Panc1 (cell line): ENCODE measurements around the gene CDKN3. TPM values are rescaled to one million over a fixed set of nuclear protein-coding genes. Genes with fewer than 3 reads are reported as not detected.

Experiments
- ATAC-seq: fragments of 200-7000 bp; cut with Tn5 transposase; 2 replicates; pipeline ENCODE4 v1.9.1; 2020; ENCODE audit warnings: mild to moderate bottlenecking, moderate library complexity
- BruUV-seq: library from RNA; stranded (reverse); fragments of 400-500 nt; replicated peaks from 2 replicates; lab custom pipeline; 2021; lab: Mats Ljungman, UMichigan
- CTCF ChIA-PET: fragments of 300-600 bp; sonication (Branson Sonifier 250); formaldehyde crosslinking; loops from one replicate; lab custom pipeline; 2022; ENCODE audit warnings: antibody characterized with exemption; lab: Charles Lee
- POLR2A ChIA-PET: fragments of 300-600 bp; sonication (Branson Sonifier 250); formaldehyde crosslinking; loops from one replicate; lab custom pipeline; 2022; ENCODE audit warnings: antibody characterized with exemption; lab: Charles Lee
- DNase-seq: peaks from one replicate; pipeline ENCODE4 v3.0.0-alpha.2; 2010; ENCODE audit warnings: low read depth, low spot score
- H3K27ac ChIP-seq: 2 replicates; pipeline ENCODE4 v1.5.1; 2011; ENCODE audit warnings: mild to moderate bottlenecking, low read length, inconsistent platforms
- H3K27me3 ChIP-seq: fragments of 200-500 bp; sonication (Bioruptor generic); 2 replicates; pipeline ENCODE4 v1.6.0; 2014; ENCODE audit warnings: low read length, inconsistent platforms; ENCODE audit not compliant: control insufficient read depth, insufficient read depth
- H3K36me3 ChIP-seq: fragments of 200-500 bp; sonication (Bioruptor generic); 2 replicates; pipeline ENCODE4 v1.5.1; 2014; ENCODE audit warnings: inconsistent platforms, mild to moderate bottlenecking, low read length, moderate library complexity; ENCODE audit not compliant: control insufficient read depth, insufficient read depth
- H3K4me1 ChIP-seq: 2 replicates; pipeline ENCODE4 v1.5.1; 2011; ENCODE audit warnings: inconsistent platforms, mild to moderate bottlenecking, low read length, moderate library complexity; ENCODE audit not compliant: control insufficient read depth, insufficient read depth
- H3K4me3 ChIP-seq, 2 experiments: 2 replicates each; pipeline ENCODE4 v1.5.1; 2011 to 2012; ENCODE audit warnings: low read depth in 2 of 2, low read length in 2 of 2, mild to moderate bottlenecking in 2 of 2, inconsistent platforms in 1 of 2, moderate library complexity in 1 of 2
- H3K9me3 ChIP-seq: fragments of 200-500 bp; sonication (Bioruptor generic); 2 replicates; pipeline ENCODE4 v1.5.1; 2014; ENCODE audit warnings: low read depth, mild to moderate bottlenecking, inconsistent platforms, low read length, moderate library complexity; ENCODE audit not compliant: control insufficient read depth, insufficient read depth
- CTCF ChIP-seq: fragments of 450-650 bp; IDR thresholded peaks from 2 replicates; pipeline ENCODE4 v1.5.1; 2017; ENCODE audit warnings: mild to moderate bottlenecking
- POLR2AphosphoS5 ChIP-seq: IDR thresholded peaks from 2 replicates; pipeline ENCODE4 v1.6.1; 2012; ENCODE audit warnings: mild to moderate bottlenecking, low read depth, low read length, moderate library complexity
- REST ChIP-seq, 2 experiments: IDR thresholded peaks; 2 replicates each; pipeline ENCODE4 v1.6.1; 2011 to 2012; ENCODE audit warnings: low read depth in 2 of 2, control low read depth in 1 of 2, low read length in 1 of 2, mild to moderate bottlenecking in 1 of 2, moderate library complexity in 1 of 2; ENCODE audit not compliant: insufficient read depth in 1 of 2
- SIN3A ChIP-seq: IDR thresholded peaks from 2 replicates; pipeline ENCODE4 v1.6.1; 2012; ENCODE audit warnings: low read depth, mild to moderate bottlenecking, low read length, moderate library complexity, borderline replicate concordance; ENCODE audit not compliant: insufficient read depth
- TCF7L2 ChIP-seq: IDR thresholded peaks from 2 replicates; pipeline ENCODE4 v1.6.1; 2011; ENCODE audit warnings: mild to moderate bottlenecking, low read depth, low read length, inconsistent platforms
- in situ Hi-C: cut with HindIII; loops from 2 replicates; pipeline ENCODE4 v1.10.0; 2016; ENCODE audit warnings: low sequenced_read_pairs, low pct_unique_long_range_greater_than_20kb
- intact Hi-C: fragments of 100-400 bp; cut with micrococcal nuclease; formaldehyde crosslinking; loops from one replicate; pipeline ENCODE4 v1.10.0; 2022; ENCODE audit not compliant: unreplicated experiment
- total RNA-seq: library from RNA; stranded (reverse); gene quantifications from one replicate; pipeline ENCODE4 v1.2.1, GENCODE V29; 2021; ENCODE audit not compliant: unreplicated experiment

Gene CDKN3
- total RNA-seq, 1 experiment from 2014 or later, result 36.1 TPM

GRCh38 chr14:54364555-54365415 lies 32.0 kb upstream of the CDKN3 start:
- ChIA-PET CTCF (no interaction called here), POLR2A (interaction anchor here (0.5 kb wide), 1 partner anchor 1653 kb away, joined by 3 read pairs; no protein-coding TSS in a partner anchor)
- Histone ChIP-seq H3K4me3 (no peak overlapping the region), H3K27me3 (no peaks in the 10 kb centered on the region), H3K27ac (no peak overlapping the region), H3K9me3 (no peaks in the 10 kb centered on the region), H3K4me1 (no peaks in the 10 kb centered on the region), H3K36me3 (no peaks in the 10 kb centered on the region)
- BruUV-seq, result no TSS peak
- ATAC-seq (no peak), DNase-seq (no peak)
- in situ Hi-C loops, result no loop called here
- TF ChIP-seq POLR2AphosphoS5, result no peak
- TF ChIP-seq CTCF, result no peak
- TF ChIP-seq SIN3A, result no peak
- TF ChIP-seq TCF7L2, result no peak
- no peak for TF ChIP-seq REST (IDR thresholded peaks at IDR 0.05; ENCODE audit: insufficient read depth in 1 of 2, low read depth in 2 of 2, low read length in 1 of 2)
- intact Hi-C loops, result loop anchor here (5.0 kb wide), 1 partner anchor 58 kb away; no protein-coding TSS in a partner anchor

- Histone ChIP-seq H3K9me3 (no peaks in the 10 kb centered on the region), H3K36me3 (no peaks in the 10 kb centered on the region), H3K4me3 (no peak overlapping the region), H3K27me3 (no peaks in the 10 kb centered on the region), H3K27ac (no peak overlapping the region), H3K4me1 (no peaks in the 10 kb centered on the region)
- in situ Hi-C loops, result no loop called here
- TF ChIP-seq SIN3A (no peak), CTCF (peak; percentile 78)
- no TSS peak for BruUV-seq
- DNase-seq, result peak; percentile 17
- peak; percentile 97 for ATAC-seq
- intact Hi-C loops, result loop anchor here (5.0 kb wide), 1 partner anchor 55 kb away; no protein-coding TSS in a partner anchor
- CTCF ChIA-PET, result interaction anchor here (0.5 to 1.6 kb wide), 3 partner anchors 26 to 53 kb away, joined by 3 to 4 read pairs (median 3); no protein-coding TSS in a partner anchor
- POLR2A ChIA-PET, result no interaction called here
Observed at GRCh38 chr14:54366736-54367735, 29.8 kb upstream of the CDKN3 start.
